Mesenchymal stem cell (in vitro differentiated cells and primary cell): ENCODE results near the gene JUND.

ENCODE experiments used
- DNase-seq: peaks from one replicate; pipeline ENCODE4 v3.0.0-alpha.2; 2013
- H2AFZ ChIP-seq: one replicate; pipeline ENCODE4 v1.6.1; 2013; ENCODE audit warnings: low read depth, mild to moderate bottlenecking, control low read depth, inconsistent platforms, low read length, moderate library complexity
- H2AK5ac ChIP-seq: 2 replicates; pipeline ENCODE4 v1.6.1; 2013; ENCODE audit warnings: low read length, moderate library complexity, mild to moderate bottlenecking, inconsistent platforms; ENCODE audit not compliant: severe bottlenecking
- H2BK120ac ChIP-seq: one replicate; pipeline ENCODE4 v1.6.1; 2013; ENCODE audit warnings: low read depth, mild to moderate bottlenecking, inconsistent platforms, low read length, moderate library complexity
- H2BK12ac ChIP-seq, 2 experiments: one replicate each; pipeline ENCODE4 v1.6.1; 2013; ENCODE audit warnings: inconsistent platforms in 2 of 2, low read length in 2 of 2, mild to moderate bottlenecking in 2 of 2, moderate library complexity in 2 of 2, control low read depth in 1 of 2
- H2BK15ac ChIP-seq: one replicate; pipeline ENCODE4 v1.6.1; 2013; ENCODE audit warnings: mild to moderate bottlenecking, low read depth, inconsistent platforms; ENCODE audit not compliant: poor library complexity, severe bottlenecking
- H2BK5ac ChIP-seq: 2 replicates; pipeline ENCODE4 v1.6.1; 2013; ENCODE audit warnings: low read depth, mild to moderate bottlenecking, low read length, control low read depth, inconsistent platforms; ENCODE audit not compliant: poor library complexity, severe bottlenecking
- H3K14ac ChIP-seq, 2 experiments: one replicate each; pipeline ENCODE4 v1.6.1; 2013; ENCODE audit warnings: inconsistent platforms in 2 of 2, low read length in 2 of 2, control low read depth in 1 of 2, mild to moderate bottlenecking in 1 of 2, moderate library complexity in 1 of 2
- H3K18ac ChIP-seq, 2 experiments: one replicate each; pipeline ENCODE4 v1.6.1; 2013; ENCODE audit warnings: inconsistent platforms in 2 of 2, low read length in 2 of 2, control low read depth in 1 of 2, low read depth in 1 of 2, mild to moderate bottlenecking in 1 of 2
- H3K23ac ChIP-seq, 2 experiments: one replicate each; pipeline ENCODE4 v1.6.1; 2013; ENCODE audit warnings: inconsistent platforms in 2 of 2, low read length in 2 of 2, mild to moderate bottlenecking in 2 of 2, moderate library complexity in 2 of 2, control low read depth in 1 of 2
- H3K27ac ChIP-seq: 2 replicates; pipeline ENCODE4 v1.5.1; 2013; ENCODE audit warnings: mild to moderate bottlenecking, moderate library complexity, low read length, control low read depth, inconsistent platforms; ENCODE audit not compliant: poor library complexity, severe bottlenecking
- H3K27me3 ChIP-seq, 2 experiments: 2 replicates each; pipeline versions ENCODE4 v1.6.1 to v1.7.0; 2013; ENCODE audit warnings: low read length in 2 of 2, mild to moderate bottlenecking in 2 of 2, moderate library complexity in 2 of 2, control low read depth in 1 of 2, inconsistent platforms in 1 of 2; ENCODE audit not compliant: control insufficient read depth in 1 of 2, insufficient read depth in 1 of 2
- H3K36me3 ChIP-seq, 2 experiments: 2 replicates each; pipeline versions ENCODE4 v1.6.1 to v1.7.0; 2013; ENCODE audit warnings: low read length in 2 of 2, control low read depth in 1 of 2, inconsistent platforms in 1 of 2, low read depth in 1 of 2, mild to moderate bottlenecking in 1 of 2; ENCODE audit not compliant: insufficient read depth in 2 of 2, control insufficient read depth in 1 of 2
- H3K4ac ChIP-seq, 2 experiments: one replicate each; pipeline ENCODE4 v1.6.1; 2013; ENCODE audit warnings: inconsistent platforms in 2 of 2, low read length in 2 of 2, mild to moderate bottlenecking in 2 of 2, moderate library complexity in 2 of 2, control low read depth in 1 of 2, low read depth in 1 of 2
- H3K4me1 ChIP-seq: 2 replicates; pipeline ENCODE4 v1.6.1; 2013; ENCODE audit warnings: low read depth, low read length, control low read depth; ENCODE audit not compliant: control insufficient read depth, insufficient read depth
- H3K4me2 ChIP-seq: 2 replicates; pipeline ENCODE4 v1.6.1; 2013; ENCODE audit warnings: low read length, mild to moderate bottlenecking, inconsistent platforms; ENCODE audit not compliant: poor library complexity, severe bottlenecking
- H3K4me3 ChIP-seq, 2 experiments: 2 replicates each; pipeline versions ENCODE4 v1.5.1 to v1.7.0; 2013; ENCODE audit warnings: low read length in 2 of 2, mild to moderate bottlenecking in 2 of 2, control low read depth in 1 of 2, low read depth in 1 of 2; ENCODE audit not compliant: insufficient read depth in 1 of 2
- H3K79me1 ChIP-seq: replicated peaks from 2 replicates; pipeline ENCODE4 v1.6.1; 2013; ENCODE audit warnings: mild to moderate bottlenecking, control low read depth, low read length, inconsistent platforms; ENCODE audit not compliant: poor library complexity, severe bottlenecking
- H3K9ac ChIP-seq: 2 replicates; pipeline ENCODE4 v1.7.0; 2013; ENCODE audit warnings: mild to moderate bottlenecking, low read length, moderate library complexity
- H3K9me3 ChIP-seq: 2 replicates; pipeline ENCODE4 v1.7.0; 2013; ENCODE audit warnings: mild to moderate bottlenecking, low read length; ENCODE audit not compliant: control insufficient read depth
- H4K8ac ChIP-seq: one replicate; pipeline ENCODE4 v1.6.1; 2013; ENCODE audit warnings: inconsistent platforms, mild to moderate bottlenecking, low read length, moderate library complexity
- H4K91ac ChIP-seq: one replicate; pipeline ENCODE4 v1.6.1; 2013; ENCODE audit warnings: mild to moderate bottlenecking, low read length, inconsistent platforms
- WGBS: methylation state at CpG from one replicate; pipeline ENCODE4 v1.1.7; 2013; ENCODE audit warnings: mixed read lengths; 5-methylcytosine and 5-hydroxymethylcytosine counted together

JUND gene

DNA sequence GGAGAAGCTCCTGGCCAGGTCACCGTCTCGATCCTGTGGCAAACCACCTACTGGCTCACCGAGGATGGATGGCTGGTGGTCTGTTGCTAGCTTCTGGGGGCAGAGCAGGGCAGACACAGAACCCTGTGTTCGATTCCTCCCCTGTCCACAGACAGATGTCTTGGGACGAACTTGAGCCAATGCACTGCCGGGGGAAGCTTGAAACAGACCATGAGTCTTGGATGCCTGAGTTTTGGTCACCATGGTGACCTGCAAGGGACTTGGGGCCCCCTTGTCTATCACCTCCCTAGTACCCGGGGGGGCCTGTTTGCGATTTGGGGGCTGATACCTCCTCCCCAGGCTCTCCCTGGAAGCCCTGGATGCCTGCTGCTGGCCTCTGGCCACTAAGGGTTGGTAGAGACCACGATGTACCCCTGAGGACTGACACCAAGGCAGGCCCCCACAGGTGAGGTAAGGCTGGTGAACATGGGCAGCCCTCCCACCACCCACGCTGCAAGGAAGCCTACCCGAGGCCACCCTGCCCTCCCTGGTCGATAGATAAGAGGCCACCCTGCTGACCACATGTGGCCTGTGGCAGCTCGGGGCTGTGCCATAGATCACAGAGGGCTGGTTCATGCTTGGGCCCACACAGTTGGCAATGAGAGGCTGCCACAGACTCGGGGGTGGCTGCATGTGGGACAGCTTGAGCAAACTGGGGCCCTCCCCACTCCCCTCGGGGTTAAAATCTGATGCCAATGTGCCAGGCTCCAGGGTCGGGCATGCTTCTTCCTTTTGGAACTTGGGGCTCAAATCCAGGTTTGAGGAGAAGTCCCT, 17.9 kb downstream of the JUND start:
- no peak overlapping the region for H2BK5ac ChIP-seq
- H3K4ac ChIP-seq: no peak overlapping the region
- no peak overlapping the region for H3K4me3 ChIP-seq
- H2BK15ac ChIP-seq: no peak overlapping the region
- H4K91ac ChIP-seq: peak overlapping the region; percentile 54
- no peak overlapping the region for H3K14ac ChIP-seq
- H4K8ac ChIP-seq: no peak overlapping the region
- H2AFZ ChIP-seq: no peak overlapping the region
- peak overlapping the region in 1 of 2 experiments; percentile 3 for H3K18ac ChIP-seq
- no peak for DNase-seq
- H3K36me3 ChIP-seq: peaks cover 54 to 61% of the 10 kb centered on the region in 2 experiments
- H2BK12ac ChIP-seq: peak overlapping the region in 1 of 2 experiments; percentile 3
- no peaks in the 10 kb centered on the region for H3K9me3 ChIP-seq
- H2BK120ac ChIP-seq: no peak overlapping the region
- H3K9ac ChIP-seq: no peak overlapping the region
- peaks cover 1% of the 10 kb centered on the region for H3K4me1 ChIP-seq
- no peak overlapping the region for H3K27ac ChIP-seq
- no peak overlapping the region for H2AK5ac ChIP-seq
- no peak overlapping the region for H3K23ac ChIP-seq
- H3K4me2 ChIP-seq: no peak overlapping the region
- WGBS: 83% methylated on average over 16 of the region's 16 CpGs
- H3K27me3 ChIP-seq: no peaks in the 10 kb centered on the region
- peaks cover 4% of the 10 kb centered on the region for H3K79me1 ChIP-seq

- peaks cover 4% of the 10 kb centered on the region for H3K79me1 ChIP-seq
- no peak overlapping the region for H3K27ac ChIP-seq
- no peak overlapping the region for H2BK5ac ChIP-seq
- H2BK15ac ChIP-seq: no peak overlapping the region
- H3K18ac ChIP-seq: no peak overlapping the region
- 80% methylated on average over 10 of the region's 10 CpGs for WGBS
- H3K14ac ChIP-seq: no peak overlapping the region
- no peak overlapping the region for H3K4me3 ChIP-seq
- no peaks in the 10 kb centered on the region for H3K9me3 ChIP-seq
- H2AFZ ChIP-seq: no peak overlapping the region
- H2BK120ac ChIP-seq: no peak overlapping the region
- no peak overlapping the region for H3K23ac ChIP-seq
- H3K4me2 ChIP-seq: no peak overlapping the region
- no peak overlapping the region for H4K91ac ChIP-seq
- H4K8ac ChIP-seq: no peak overlapping the region
- peaks cover 55% of the 10 kb centered on the region in 2 experiments for H3K36me3 ChIP-seq
- H2AK5ac ChIP-seq: no peak overlapping the region
- peaks cover 1% of the 10 kb centered on the region for H3K4me1 ChIP-seq
- peak; percentile 85 for DNase-seq
- no peaks in the 10 kb centered on the region for H3K27me3 ChIP-seq
- no peak overlapping the region for H2BK12ac ChIP-seq
- H3K4ac ChIP-seq: no peak overlapping the region
- no peak overlapping the region for H3K9ac ChIP-seq
These were observed 18.5 kb downstream of the JUND start for GRCh38 chr19:18262917-18263316.

DNA sequence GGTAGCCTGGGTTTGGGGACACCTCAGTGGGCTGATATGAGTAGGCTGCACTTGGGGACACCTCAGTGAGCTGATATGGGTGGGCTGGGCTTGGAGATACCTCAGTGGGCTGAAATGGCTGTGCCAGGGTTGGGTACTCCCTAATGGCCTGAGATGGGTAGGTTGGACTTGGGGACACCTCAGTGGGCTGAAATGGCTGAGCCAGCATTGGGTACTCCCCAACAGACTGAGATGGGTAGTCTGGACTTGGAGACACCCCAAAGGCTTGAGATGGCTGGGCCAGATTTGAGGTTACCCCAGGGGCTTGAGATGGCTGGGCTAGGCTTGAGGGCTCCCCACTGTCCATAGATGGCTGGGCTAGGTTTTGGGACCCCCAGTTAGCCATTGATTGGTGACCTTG, 19.3 kb downstream of the JUND start:
- no peak overlapping the region for H2BK15ac ChIP-seq
- no peaks in the 10 kb centered on the region for H3K27me3 ChIP-seq
- H3K27ac ChIP-seq: no peak overlapping the region
- H3K4me3 ChIP-seq: no peak overlapping the region
- H2AFZ ChIP-seq: no peak overlapping the region
- no peak overlapping the region for H3K14ac ChIP-seq
- no peak overlapping the region for H2BK120ac ChIP-seq
- no peak overlapping the region for H4K91ac ChIP-seq
- no peak overlapping the region for H3K23ac ChIP-seq
- no peak overlapping the region for H2BK12ac ChIP-seq
- H3K36me3 ChIP-seq: peaks cover 50 to 58% of the 10 kb centered on the region in 2 experiments
- peaks cover 1% of the 10 kb centered on the region for H3K4me1 ChIP-seq
- no peaks in the 10 kb centered on the region for H3K9me3 ChIP-seq
- no peak overlapping the region for H3K9ac ChIP-seq
- H2AK5ac ChIP-seq: no peak overlapping the region
- no peak overlapping the region for H2BK5ac ChIP-seq
- H3K4me2 ChIP-seq: no peak overlapping the region
- H3K79me1 ChIP-seq: peaks cover 4% of the 10 kb centered on the region
- no peak overlapping the region for H4K8ac ChIP-seq
- no peak overlapping the region for H3K4ac ChIP-seq
- no peak for DNase-seq
- no peak overlapping the region for H3K18ac ChIP-seq

DNA sequence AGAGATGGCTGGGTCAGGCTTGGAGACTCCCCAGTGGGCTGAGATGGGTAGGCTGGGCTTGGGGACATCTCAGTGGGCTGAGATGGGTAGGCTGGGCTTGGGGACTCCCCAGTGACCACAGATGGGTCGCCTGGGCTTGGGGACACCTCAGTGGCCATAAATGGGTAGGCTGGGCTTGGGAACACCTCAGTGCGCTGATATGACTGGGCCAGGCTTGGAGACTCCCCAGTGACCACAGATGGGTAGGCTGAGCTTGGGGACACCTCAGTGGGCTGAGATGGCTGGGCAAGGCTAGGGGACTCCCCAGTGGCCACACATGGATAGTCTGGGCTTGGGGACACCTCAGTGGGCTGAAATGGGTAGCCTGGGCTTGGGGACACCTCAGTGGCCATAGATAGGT, 19.9 kb downstream of the JUND start:
- Histone ChIP-seq H3K27me3 (no peaks in the 10 kb centered on the region), H4K8ac (no peak overlapping the region), H3K18ac (no peak overlapping the region)

More for the DNA sequence above, 19.9 kb downstream of the JUND start:
- Histone ChIP-seq H4K91ac (no peak overlapping the region), H2AK5ac (no peak overlapping the region), H3K36me3 (peaks cover 43 to 52% of the 10 kb centered on the region in 2 experiments), H2BK15ac (no peak overlapping the region), H3K4me1 (peaks cover 1% of the 10 kb centered on the region), H3K9me3 (no peaks in the 10 kb centered on the region), H3K23ac (no peak overlapping the region), H3K9ac (no peak overlapping the region), H3K79me1 (peaks cover 4% of the 10 kb centered on the region), H3K27ac (no peak overlapping the region), H3K4me2 (no peak overlapping the region), H2BK120ac (no peak overlapping the region), H2BK5ac (no peak overlapping the region), H3K4me3 (no peak overlapping the region), H3K14ac (no peak overlapping the region), H3K4ac (no peak overlapping the region), H2AFZ (no peak overlapping the region), H2BK12ac (no peak overlapping the region)
- DNase-seq: no peak
- WGBS: 82% methylated on average over 2 of the region's 2 CpGs
